ENCODE data around the gene GNL1. TPM values are rescaled to one million over a fixed set of nuclear protein-coding genes. Genes with fewer than 3 reads are reported as not detected.
A peak's percentile ranks its signal among the peaks of the same experiment; 100 is the strongest.

The GNL1 gene
- total and polyA plus RNA-seq, 9 of the 15 experiments (the other 6 are each of a cell fraction or from before 2014, with no cell fraction given): 0.73 to 112 (median 58.0) TPM

GRCh38 chr6:30571075-30571761 lies 14.9 kb upstream of the GNL1 start, which contains the start of gene ABCF1 (continued):
- no peak for TF ChIP-seq BCLAF1 (IDR thresholded peaks at IDR 0.05; ENCODE audit: borderline replicate concordance in 1 of 2, control insufficient read depth in 1 of 2, low read depth in 2 of 2, low read length in 1 of 2)
- peak; percentile 41 for TF ChIP-seq HLTF (IDR thresholded peaks at IDR 0.05)
- 0 out of 2 replicates have a peak, but pooled peaks have one; percentile 56 for TF ChIP-seq ZNF23 (CRISPR knock-in tag; IDR thresholded peaks at IDR 0.05)
- TF ChIP-seq HDAC6 (IDR thresholded peaks at IDR 0.05; ENCODE audit: low read depth, low read length): no peak
- TF ChIP-seq REST (IDR thresholded peaks at IDR 0.05; ENCODE audit: borderline replicate concordance): peak; percentile 22; the same call in 1 of the 2 replicates
- TF ChIP-seq REST (CRISPR knock-in tag; IDR thresholded peaks at IDR 0.05; ENCODE audit: low read depth): peak; percentile 51
- TF ChIP-seq RCOR1 (IDR thresholded peaks at IDR 0.05; ENCODE audit: borderline replicate concordance in 1 of 2, low read depth in 2 of 2, low read length in 2 of 2): peak in 1 of 2 experiments; percentile 44; a peak in 2 of 4 replicates
- TF ChIP-seq DDX20 (tag; IDR thresholded peaks at IDR 0.05; ENCODE audit: low read depth): no peak
- peak; percentile 80 for TF ChIP-seq PCBP1 (IDR thresholded peaks at IDR 0.05; ENCODE audit: low read depth, low read length, poor library complexity, severe bottlenecking)
- TF ChIP-seq PML (IDR thresholded peaks at IDR 0.05; ENCODE audit: low read length): peak; percentile 86
- 0 out of 4 replicates have a peak, but pooled peaks of 1 of the 2 experiments have one; percentile 62 for TF ChIP-seq ZMIZ1 (IDR thresholded peaks at IDR 0.05; ENCODE audit: low read depth in 2 of 2, low read length in 2 of 2)
- 0 out of 2 replicates have a peak, but pooled peaks have one; percentile 7 for TF ChIP-seq SMARCA5 (IDR thresholded peaks at IDR 0.05)

Measured in K562 (cell line).